ELF-1 (cell line): Measurements from ENCODE around the gene HS3ST3B1.

Experiments used
- DNase-seq: peaks from one replicate; pipeline ENCODE4 v3.0.0-alpha.2; 2016; ENCODE audit warnings: low read depth, low spot score

The HS3ST3B1 gene

GRCh38 chr17:14303343-14304221 lies 2.7 kb downstream of the HS3ST3B1 start:
- DNase-seq, result peak; percentile 67

GRCh38 chr17:14304222-14304772 lies 3.4 kb downstream of the HS3ST3B1 start:
- DNase-seq, result no peak

GRCh38 chr17:14304773-14305517 lies 4.1 kb downstream of the HS3ST3B1 start:
- DNase-seq, result peak; percentile 32

- DNase-seq, result no peak
These were observed 5.1 kb downstream of the HS3ST3B1 start for GRCh38 chr17:14305785-14306496.

- no peak for DNase-seq
These were observed 5.7 kb downstream of the HS3ST3B1 start for GRCh38 chr17:14306596-14306995.

- no peak for DNase-seq
These were observed 6.7 kb downstream of the HS3ST3B1 start for GRCh38 chr17:14307560-14308024.

- DNase-seq, result no peak
These were observed 7.7 kb downstream of the HS3ST3B1 start for GRCh38 chr17:14308636-14308964.

GRCh38 chr17:14308965-14309879 lies 8.3 kb downstream of the HS3ST3B1 start:
- peak; percentile 100 for DNase-seq

GRCh38 chr17:14310101-14310500 lies 9.2 kb downstream of the HS3ST3B1 start:
- DNase-seq, result no peak

GRCh38 chr17:14310605-14311004 lies 9.7 kb downstream of the HS3ST3B1 start:
- DNase-seq, result no peak

GRCh38 chr17:14311186-14311705 lies 10.4 kb downstream of the HS3ST3B1 start:
- DNase-seq, result no peak

- no peak for DNase-seq
These were observed 11.1 kb downstream of the HS3ST3B1 start for GRCh38 chr17:14311981-14312380.

GRCh38 chr17:14312522-14312921 lies 11.6 kb downstream of the HS3ST3B1 start:
- DNase-seq, result no peak

GRCh38 chr17:14316126-14316832 lies 15.4 kb downstream of the HS3ST3B1 start:
- no peak for DNase-seq

- no peak for DNase-seq
These were observed 16.5 kb downstream of the HS3ST3B1 start for GRCh38 chr17:14317383-14317782.

GRCh38 chr17:14318109-14318917 lies 17.4 kb downstream of the HS3ST3B1 start:
- no peak for DNase-seq

GRCh38 chr17:14318918-14319205 lies 18.0 kb downstream of the HS3ST3B1 start:
- no peak for DNase-seq

GRCh38 chr17:14320098-14320497 lies 19.2 kb downstream of the HS3ST3B1 start:
- no peak for DNase-seq
